ENCODE data around the gene ANXA2.
"Not testable (repeated sequence)": the region's sequence is repeated elsewhere in the genome, so short reads cannot be mapped to it uniquely, and the experiment has no call there.

The ANXA2 gene

GRCh38 chr15:60418096-60418495, 20.3 kb upstream of the ANXA2 start:
- no peak for DNase-seq
- TF ChIP-seq POLR2A (IDR thresholded peaks at IDR 0.05; ENCODE audit: low read length) (no peak), GATA1 (IDR thresholded peaks at IDR 0.05; ENCODE audit: low read depth, low read length) (no peak)

- DNase-seq, result peak; percentile 58 to 89
- TF ChIP-seq GATA1 (IDR thresholded peaks at IDR 0.05; ENCODE audit: low read depth, low read length), result no peak
- TF ChIP-seq POLR2A (IDR thresholded peaks at IDR 0.05; ENCODE audit: low read length), result no peak
Measured at GRCh38 chr15:60417112-60417511, 19.3 kb upstream of the ANXA2 start.

- DNase-seq, result peak in 1 of 2 experiments; percentile 43
- TF ChIP-seq GATA1 (IDR thresholded peaks at IDR 0.05; ENCODE audit: low read depth, low read length) (no peak), POLR2A (IDR thresholded peaks at IDR 0.05; ENCODE audit: low read length) (no peak)
Measured at GRCh38 chr15:60416484-60416883, 18.7 kb upstream of the ANXA2 start.

- TF ChIP-seq POLR2A (IDR thresholded peaks at IDR 0.05; ENCODE audit: low read length), result no peak
- TF ChIP-seq GATA1 (IDR thresholded peaks at IDR 0.05; ENCODE audit: low read depth, low read length), result no peak
- no peak for DNase-seq
Measured at GRCh38 chr15:60414016-60414682, 16.4 kb upstream of the ANXA2 start.

- no peak for DNase-seq
- TF ChIP-seq GATA1 (IDR thresholded peaks at IDR 0.05; ENCODE audit: low read depth, low read length) (no peak), POLR2A (IDR thresholded peaks at IDR 0.05; ENCODE audit: low read length) (no peak)
Measured at GRCh38 chr15:60413231-60413824, 15.5 kb upstream of the ANXA2 start.

GRCh38 chr15:60412807-60413206, 15.0 kb upstream of the ANXA2 start:
- DNase-seq, result not testable (repeated sequence)

GRCh38 chr15:60411774-60412425, 14.1 kb upstream of the ANXA2 start:
- DNase-seq, result no peak
- TF ChIP-seq POLR2A (IDR thresholded peaks at IDR 0.05; ENCODE audit: low read length) (no peak), GATA1 (IDR thresholded peaks at IDR 0.05; ENCODE audit: low read depth, low read length) (no peak)

- not testable (repeated sequence) for DNase-seq
Measured at GRCh38 chr15:60410350-60410749, 12.6 kb upstream of the ANXA2 start.

GRCh38 chr15:60408463-60408981, 10.7 kb upstream of the ANXA2 start:
- no peak for DNase-seq
- no peak for TF ChIP-seq POLR2A (IDR thresholded peaks at IDR 0.05; ENCODE audit: low read length)
- TF ChIP-seq GATA1 (IDR thresholded peaks at IDR 0.05; ENCODE audit: low read depth, low read length), result no peak

GRCh38 chr15:60407415-60407805, 9.6 kb upstream of the ANXA2 start:
- DNase-seq, result no peak
- no peak for TF ChIP-seq POLR2A (IDR thresholded peaks at IDR 0.05; ENCODE audit: low read length)
- TF ChIP-seq GATA1 (IDR thresholded peaks at IDR 0.05; ENCODE audit: low read depth, low read length), result no peak

- no peak for TF ChIP-seq GATA1 (IDR thresholded peaks at IDR 0.05; ENCODE audit: low read depth, low read length)
- TF ChIP-seq POLR2A (IDR thresholded peaks at IDR 0.05; ENCODE audit: low read length), result no peak
- no peak for DNase-seq
Measured at GRCh38 chr15:60406513-60407414, 9.0 kb upstream of the ANXA2 start.

- DNase-seq, result no peak
- TF ChIP-seq POLR2A (IDR thresholded peaks at IDR 0.05; ENCODE audit: low read length), result no peak
- no peak for TF ChIP-seq GATA1 (IDR thresholded peaks at IDR 0.05; ENCODE audit: low read depth, low read length)
Measured at GRCh38 chr15:60405399-60405798, 7.6 kb upstream of the ANXA2 start.

- not testable (repeated sequence) for DNase-seq
Measured at GRCh38 chr15:60404351-60404750, 6.6 kb upstream of the ANXA2 start.

GRCh38 chr15:60400944-60401343, 3.2 kb upstream of the ANXA2 start:
- no peak for TF ChIP-seq GATA1 (IDR thresholded peaks at IDR 0.05; ENCODE audit: low read depth, low read length)

More at GRCh38 chr15:60400944-60401343, 3.2 kb upstream of the ANXA2 start:
- no peak for DNase-seq
